KOPT-K1 (cell line): ENCODE data around the gene ASAP2.

Experiments used
- H3K27ac ChIP-seq: fragments of 200-600 bp; sonication (generic); 2 replicates; pipeline ENCODE4 v1.5.1; 2016; ENCODE audit warnings: antibody characterized with exemption, mild to moderate bottlenecking, low read depth, low read length; ENCODE audit not compliant: poor library complexity, severe bottlenecking
- H3K36me3 ChIP-seq: fragments of 200-600 bp; sonication (generic); 2 replicates; pipeline ENCODE4 v1.5.1; 2017; ENCODE audit warnings: antibody characterized with exemption, mild to moderate bottlenecking, low read length, moderate library complexity; ENCODE audit not compliant: insufficient read depth
- H3K9me3 ChIP-seq: fragments of 200-600 bp; sonication (generic); 2 replicates; pipeline ENCODE4 v1.5.1; 2017; ENCODE audit warnings: antibody characterized with exemption, low read length, mild to moderate bottlenecking; ENCODE audit not compliant: insufficient read depth, poor library complexity, severe bottlenecking

Gene ASAP2

DNA sequence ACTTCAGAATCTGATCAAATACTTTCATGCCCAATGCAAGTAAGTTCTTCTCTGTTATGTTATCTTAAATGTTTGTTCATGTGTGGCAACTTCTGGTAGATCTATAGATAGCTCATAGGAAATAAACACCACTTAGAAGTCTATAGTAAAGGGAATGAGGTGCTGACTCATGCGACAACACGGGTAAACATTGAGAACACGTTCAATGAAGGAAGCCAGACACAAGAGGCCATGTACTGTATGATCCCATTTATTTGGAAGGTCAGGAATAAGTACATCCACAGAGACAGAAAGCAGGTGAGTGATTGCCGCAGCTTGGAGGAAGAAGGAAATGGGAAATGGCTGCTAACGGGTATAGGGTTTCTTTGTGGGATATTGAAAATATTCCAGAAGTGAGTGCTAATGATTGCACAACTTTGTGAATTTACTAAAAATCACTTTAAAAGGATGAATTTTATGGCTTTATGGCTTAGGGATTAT, 121.3 kb downstream of the ASAP2 start:
- H3K27ac ChIP-seq = no peak overlapping the region
- no peaks in the 10 kb centered on the region for H3K9me3 ChIP-seq
- H3K36me3 ChIP-seq = no peaks in the 10 kb centered on the region

DNA sequence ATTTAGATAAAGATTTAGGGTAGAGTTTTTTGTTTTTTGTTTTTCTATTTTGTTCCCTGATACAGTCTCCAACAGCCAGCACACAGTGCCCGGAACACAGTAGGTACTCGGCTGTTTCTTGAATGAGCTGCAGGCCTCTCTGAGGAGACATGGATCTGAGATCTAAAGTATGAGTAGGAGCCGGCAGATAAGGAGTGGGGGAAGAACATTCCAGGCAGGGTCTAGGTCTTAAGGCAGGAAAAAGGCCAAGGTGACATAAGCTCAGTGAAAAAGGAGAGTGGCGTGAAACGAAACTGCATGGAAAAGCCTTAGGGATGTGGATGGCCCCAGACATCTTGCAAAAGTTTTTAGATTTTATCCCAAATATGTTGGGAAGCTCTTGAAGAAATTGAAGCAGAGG, 122.3 kb downstream of the ASAP2 start:
- no peaks in the 10 kb centered on the region for H3K36me3 ChIP-seq
- H3K27ac ChIP-seq = no peak overlapping the region
- no peaks in the 10 kb centered on the region for H3K9me3 ChIP-seq

DNA sequence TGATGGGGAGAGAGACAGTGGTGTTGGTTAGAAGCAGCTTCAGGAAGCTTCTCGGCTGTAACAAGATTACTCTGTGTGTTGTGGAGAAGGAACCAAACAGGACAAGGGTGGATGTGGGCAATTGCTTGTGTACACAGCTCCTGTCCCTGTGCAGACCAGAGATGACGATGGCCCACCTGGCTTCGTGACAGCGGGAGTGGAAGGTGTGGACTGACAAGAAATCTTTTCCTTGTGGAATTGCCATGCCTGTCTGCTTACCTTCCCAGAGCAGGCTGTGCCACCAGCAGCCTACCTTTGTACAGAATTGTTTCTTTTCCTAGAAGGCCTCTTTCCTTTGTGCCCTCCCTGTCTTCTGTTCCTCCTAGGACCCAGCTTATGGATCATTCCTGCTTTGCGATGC, 122.9 kb downstream of the ASAP2 start:
- H3K27ac ChIP-seq = no peak overlapping the region
- no peaks in the 10 kb centered on the region for H3K36me3 ChIP-seq
- H3K9me3 ChIP-seq = no peaks in the 10 kb centered on the region

DNA sequence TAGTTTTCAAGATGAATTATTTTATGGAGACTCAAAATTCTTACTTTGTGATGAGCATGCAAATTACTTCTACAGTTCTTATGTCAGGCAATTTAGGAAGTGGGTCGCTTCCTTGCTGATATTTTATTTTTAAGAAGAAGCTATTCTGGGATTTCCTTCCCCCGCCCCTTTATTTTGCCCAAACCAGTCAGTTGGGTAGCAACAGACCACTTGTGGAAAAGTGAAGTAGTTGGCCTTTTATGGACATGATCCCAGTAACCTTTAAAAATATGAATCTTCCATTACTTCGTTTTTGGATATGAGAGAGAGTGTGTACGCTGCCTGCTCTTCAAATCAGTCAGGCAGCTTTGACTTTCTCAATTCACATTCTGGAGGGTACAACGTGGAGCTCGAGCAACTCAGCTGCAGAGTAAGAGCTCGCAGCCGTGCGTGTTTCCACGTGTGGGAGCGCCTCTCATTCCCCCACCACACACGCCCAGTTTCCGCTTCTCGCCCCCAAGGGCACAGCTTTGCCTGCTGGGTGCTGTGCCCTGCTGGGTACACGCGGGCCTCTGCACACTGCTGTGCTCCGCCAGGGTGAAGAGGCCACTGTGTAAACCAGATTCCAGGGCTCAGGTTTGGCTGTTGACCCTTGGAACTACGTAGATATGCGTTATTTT, 124.1 kb downstream of the ASAP2 start:
- H3K9me3 ChIP-seq = no peaks in the 10 kb centered on the region
- no peaks in the 10 kb centered on the region for H3K36me3 ChIP-seq
- H3K27ac ChIP-seq = no peak overlapping the region

- H3K36me3 ChIP-seq = no peaks in the 10 kb centered on the region
- H3K9me3 ChIP-seq = no peaks in the 10 kb centered on the region
- no peak overlapping the region for H3K27ac ChIP-seq
Observed at GRCh38 chr2:9331704-9332103, 125.1 kb downstream of the ASAP2 start.

DNA sequence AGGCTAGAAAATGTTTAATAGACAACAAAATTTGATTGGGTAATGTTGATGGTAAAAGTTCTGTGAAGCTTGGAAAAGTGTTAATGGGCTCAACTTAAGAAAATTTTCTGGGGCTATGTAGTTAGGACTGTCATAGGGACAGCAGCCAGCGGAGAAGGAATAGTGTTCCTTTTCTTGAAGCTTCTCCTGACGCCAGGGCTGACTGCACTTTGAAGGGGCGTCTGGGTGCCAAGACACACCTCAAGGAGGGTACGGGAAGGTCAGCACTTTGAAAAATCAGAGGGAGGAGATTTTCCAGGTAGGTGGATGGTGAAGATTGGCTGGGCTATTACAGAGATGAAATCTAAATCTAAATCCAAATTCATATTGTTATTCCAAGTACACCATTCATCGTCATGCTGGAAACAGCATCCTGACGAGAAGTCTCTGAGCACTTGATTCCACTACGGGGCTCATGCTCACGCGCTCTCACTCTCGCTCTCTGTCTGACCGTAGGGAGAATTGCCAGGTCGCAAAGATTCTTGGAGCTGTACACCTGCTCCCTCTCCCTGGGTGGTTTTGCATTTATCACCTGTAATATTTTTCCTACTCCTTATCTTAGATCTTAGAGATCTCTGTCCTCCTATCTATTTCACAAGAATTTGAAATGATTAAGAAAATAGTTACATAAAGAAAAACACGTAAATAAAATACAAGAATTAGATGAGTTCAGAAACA, 125.7 kb downstream of the ASAP2 start:
- Histone ChIP-seq H3K36me3 (no peaks in the 10 kb centered on the region), H3K27ac (no peak overlapping the region), H3K9me3 (no peaks in the 10 kb centered on the region)

GRCh38 chr2:9332853-9333245, 126.2 kb downstream of the ASAP2 start:
- no peaks in the 10 kb centered on the region for H3K9me3 ChIP-seq
- H3K27ac ChIP-seq = no peak overlapping the region
- H3K36me3 ChIP-seq = no peaks in the 10 kb centered on the region

- no peak overlapping the region for H3K27ac ChIP-seq
- H3K9me3 ChIP-seq = no peaks in the 10 kb centered on the region
- H3K36me3 ChIP-seq = no peaks in the 10 kb centered on the region
Observed at GRCh38 chr2:9333591-9334171, 127.1 kb downstream of the ASAP2 start.

DNA sequence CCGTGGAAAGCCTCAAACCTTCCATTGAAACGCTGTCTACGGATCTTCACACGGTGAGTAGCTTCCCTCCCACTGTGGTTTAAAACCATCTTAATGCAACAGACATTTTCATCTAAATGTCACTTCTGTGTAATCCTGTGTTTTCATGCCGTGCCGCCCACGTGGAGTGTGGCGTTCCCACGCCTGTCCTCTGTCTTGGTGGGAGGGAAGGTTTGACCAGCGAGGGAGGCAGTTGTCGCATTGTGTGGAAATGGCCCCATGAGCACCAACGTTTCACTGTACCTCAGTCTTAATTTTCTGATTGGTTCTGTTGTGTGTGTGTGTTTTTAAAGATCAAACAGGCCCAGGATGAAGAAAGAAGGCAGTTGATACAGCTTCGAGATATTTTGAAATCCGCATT, 128.1 kb downstream of the ASAP2 start:
- Histone ChIP-seq H3K36me3 (no peaks in the 10 kb centered on the region), H3K27ac (no peak overlapping the region), H3K9me3 (no peaks in the 10 kb centered on the region)

GRCh38 chr2:9335322-9335832, 128.8 kb downstream of the ASAP2 start:
- Histone ChIP-seq H3K27ac (no peak overlapping the region), H3K36me3 (no peaks in the 10 kb centered on the region), H3K9me3 (no peaks in the 10 kb centered on the region)

GRCh38 chr2:9336241-9336575, 129.6 kb downstream of the ASAP2 start:
- no peaks in the 10 kb centered on the region for H3K9me3 ChIP-seq
- no peak overlapping the region for H3K27ac ChIP-seq
- no peaks in the 10 kb centered on the region for H3K36me3 ChIP-seq

DNA sequence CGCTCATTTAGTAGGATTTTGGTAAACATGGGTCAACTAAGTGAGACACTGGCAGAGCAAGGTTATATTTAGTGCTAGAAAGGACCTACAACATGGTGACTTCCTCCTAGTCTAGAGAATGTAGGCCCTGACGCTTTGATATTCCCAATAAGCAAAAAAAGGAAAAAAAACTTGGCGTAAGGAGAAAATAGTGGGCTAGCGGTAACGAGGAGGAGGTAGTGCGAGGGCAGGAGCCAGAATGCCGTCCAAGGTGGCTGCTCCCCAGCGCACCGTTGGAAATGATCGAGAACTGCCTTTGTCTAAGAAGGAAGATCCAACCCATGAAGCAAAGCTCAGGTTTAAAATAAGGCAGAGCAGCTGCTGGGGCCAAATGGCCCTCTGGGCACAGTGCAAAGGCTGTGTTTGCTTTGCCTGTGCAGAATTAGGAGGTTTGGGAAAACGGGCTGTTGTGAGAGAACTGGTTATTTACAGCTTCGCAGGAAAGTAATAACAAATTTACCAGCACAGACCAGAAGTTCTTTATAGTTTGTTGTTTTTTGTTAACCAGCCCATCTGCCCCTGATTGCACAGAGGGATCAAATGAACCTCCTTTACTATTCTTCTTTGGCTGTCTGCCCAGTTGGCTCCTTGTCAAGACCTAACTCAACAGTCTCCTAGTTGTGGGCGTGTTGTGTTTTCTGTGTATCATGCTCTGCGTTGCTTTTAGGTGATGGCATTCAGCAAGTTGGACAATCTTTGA, 130.1 kb downstream of the ASAP2 start:
- no peaks in the 10 kb centered on the region for H3K36me3 ChIP-seq
- no peaks in the 10 kb centered on the region for H3K9me3 ChIP-seq
- H3K27ac ChIP-seq = no peak overlapping the region

- H3K36me3 ChIP-seq = no peaks in the 10 kb centered on the region
- no peak overlapping the region for H3K27ac ChIP-seq
- H3K9me3 ChIP-seq = no peaks in the 10 kb centered on the region
Observed at GRCh38 chr2:9337901-9338300, 131.3 kb downstream of the ASAP2 start.

DNA sequence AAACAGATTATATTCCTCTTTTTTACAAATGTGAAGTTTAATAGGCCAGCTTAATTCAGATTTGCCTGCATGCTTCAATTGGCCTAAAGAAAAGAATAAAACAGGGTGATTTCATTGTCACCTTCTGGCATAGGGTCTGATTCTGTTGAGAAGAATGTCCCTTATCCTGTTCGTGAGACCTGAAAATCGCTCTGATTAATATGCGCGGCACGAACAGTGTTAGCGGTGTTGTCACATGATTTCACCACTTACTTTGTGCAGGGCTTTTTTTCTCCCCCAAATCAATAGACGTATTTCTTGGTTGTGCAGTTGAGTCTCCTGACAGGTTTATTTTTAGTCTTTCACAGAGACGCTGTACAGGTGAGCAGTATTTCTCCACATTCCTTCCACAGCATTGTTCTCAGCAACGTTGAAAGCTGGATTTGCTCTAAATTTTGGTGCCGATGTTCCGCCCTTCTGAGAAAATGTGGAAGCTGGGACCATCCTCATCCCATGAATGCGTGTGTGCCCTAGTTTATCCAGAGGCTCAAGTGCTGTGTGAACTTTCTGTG, 134.8 kb downstream of the ASAP2 start:
- no peaks in the 10 kb centered on the region for H3K9me3 ChIP-seq
- no peak overlapping the region for H3K27ac ChIP-seq
- H3K36me3 ChIP-seq = no peaks in the 10 kb centered on the region

DNA sequence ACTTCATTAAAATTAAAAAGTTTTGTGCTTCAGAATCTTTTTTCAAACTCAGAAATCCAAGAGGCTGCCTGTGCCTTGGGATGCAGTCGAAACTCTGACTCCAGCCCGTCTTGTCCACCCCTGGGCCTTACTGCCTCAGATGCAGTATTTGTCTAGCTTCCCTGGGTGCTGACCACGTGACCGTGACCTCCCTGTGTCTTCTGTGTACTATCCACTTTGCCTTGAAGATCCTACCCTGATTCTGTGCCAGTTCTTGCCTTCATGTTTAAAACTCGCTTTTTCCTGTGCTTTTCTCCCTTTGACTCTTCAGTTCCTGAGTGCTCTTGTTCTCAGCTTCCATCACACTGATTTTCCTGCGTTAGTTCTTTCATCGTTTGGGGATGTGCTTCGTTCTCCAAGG, 136.0 kb downstream of the ASAP2 start:
- Histone ChIP-seq H3K27ac (no peak overlapping the region), H3K36me3 (no peaks in the 10 kb centered on the region), H3K9me3 (no peaks in the 10 kb centered on the region)
